GM18505 (cell line): ENCODE results near the gene AKR7A3.
"Not testable (repeated sequence)": the region's sequence is repeated elsewhere in the genome, so short reads cannot be mapped to it uniquely, and the experiment has no call there.

Experiments
- ATAC-seq: cut with Tn5 transposase; IDR thresholded peaks from one replicate; pipeline ENCODE4 v1.9.1; 2021; ENCODE audit not compliant: unreplicated experiment
- POLR2A ChIP-seq: IDR thresholded peaks from 4 replicates; pipeline ENCODE4 v1.6.1; 2011; ENCODE audit warnings: borderline replicate concordance; ENCODE audit not compliant: insufficient read depth, insufficient read length; ENCODE audit errors: extremely low read depth

The AKR7A3 gene

DNA sequence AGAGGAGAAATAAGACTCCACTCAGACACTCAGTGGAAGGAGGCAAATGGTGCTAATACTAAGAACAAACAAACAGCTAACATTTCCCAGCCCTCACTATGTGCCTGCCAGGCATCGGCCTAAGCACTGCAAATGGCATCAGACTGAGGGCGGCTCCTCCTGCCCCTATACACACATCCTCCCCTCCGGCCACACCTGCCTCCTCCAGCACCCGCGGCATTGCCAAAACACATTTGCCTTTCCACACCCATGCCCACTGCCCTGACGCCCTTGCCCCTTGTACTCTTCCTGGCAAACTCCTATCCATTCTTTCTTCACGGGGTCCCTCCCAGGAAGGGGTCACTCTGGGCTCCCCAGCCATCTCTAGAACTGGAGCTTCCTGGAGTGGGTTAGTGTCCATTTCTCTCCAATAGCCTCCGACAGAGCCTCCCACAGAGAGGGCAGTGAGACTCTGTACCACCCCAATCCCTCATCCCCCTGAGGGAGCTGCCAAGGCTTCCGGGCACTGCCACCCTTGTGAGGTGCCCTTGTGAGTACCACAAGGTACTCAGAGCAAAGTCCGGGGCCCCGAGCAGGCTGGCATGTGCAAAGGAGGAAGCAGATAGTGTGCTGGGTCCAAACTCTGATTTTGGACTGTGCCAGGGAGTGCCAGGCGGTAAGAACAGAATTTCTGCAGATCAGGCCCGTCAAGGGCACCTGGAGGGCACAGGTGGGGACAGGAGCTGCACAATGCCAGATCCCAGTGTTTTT, 959 bp downstream of the AKR7A3 start:
- no peak for TF ChIP-seq POLR2A
- no peak for ATAC-seq

DNA sequence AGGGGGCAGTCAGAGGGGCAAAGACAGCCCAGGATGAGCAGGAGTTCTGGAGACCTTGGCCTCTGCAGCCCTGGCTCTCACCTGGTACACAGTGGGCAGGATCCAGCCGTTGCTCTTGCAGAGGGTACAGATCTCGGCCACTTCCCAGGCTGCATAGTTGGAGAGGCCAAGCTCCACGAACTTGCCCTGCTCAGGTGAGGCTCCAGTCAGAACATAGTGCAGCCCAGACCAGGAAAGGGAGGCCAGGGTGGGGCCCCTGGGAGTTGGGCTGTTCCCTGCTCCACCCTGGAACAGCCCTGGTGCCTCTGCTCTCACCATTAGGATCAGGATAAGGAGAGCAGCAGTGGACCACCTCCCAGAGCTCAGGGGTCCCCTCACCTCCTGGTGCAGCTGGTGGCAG, 2.8 kb downstream of the AKR7A3 start:
- not testable (repeated sequence) for ATAC-seq

DNA sequence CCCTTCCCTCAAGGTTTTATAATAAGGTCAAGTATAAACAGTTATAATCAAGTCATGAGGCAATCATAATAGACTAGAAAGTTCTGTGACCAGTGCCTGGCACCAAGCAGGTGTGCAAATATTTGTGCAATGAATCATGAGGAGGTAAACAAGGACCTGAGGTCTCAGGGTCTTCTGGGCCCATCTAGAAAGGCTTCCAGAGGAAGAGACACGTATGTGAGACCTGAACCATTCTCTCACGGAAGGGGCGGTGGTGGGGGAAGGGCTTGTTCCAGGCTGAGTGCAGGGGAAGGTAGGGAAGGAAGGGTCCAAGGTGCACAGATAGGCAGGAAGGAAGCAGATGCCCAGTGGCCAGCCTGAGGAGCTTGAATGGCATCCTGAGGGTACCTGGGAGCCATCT, 3.2 kb downstream of the AKR7A3 start:
- not testable (repeated sequence) for ATAC-seq

DNA sequence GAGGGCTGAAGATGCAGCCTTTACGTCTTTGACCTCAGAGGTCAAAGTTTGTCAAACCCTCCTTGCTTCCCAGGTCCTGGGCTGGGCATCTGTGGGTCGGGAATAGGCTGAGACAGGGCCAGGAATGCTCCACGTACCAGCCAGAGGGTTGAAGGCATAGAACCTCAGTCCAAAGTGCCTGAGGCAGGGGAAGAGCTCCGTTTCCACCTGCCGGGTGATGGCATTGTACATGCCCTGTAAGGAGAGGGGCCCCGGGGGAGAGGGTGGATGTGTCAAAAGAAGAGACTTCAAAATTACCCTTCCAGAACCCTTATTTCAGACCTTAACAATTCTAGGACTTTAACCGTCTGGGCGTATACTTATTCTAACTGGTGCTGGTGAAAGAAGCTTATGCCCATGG, 3.7 kb downstream of the AKR7A3 start:
- no peak for TF ChIP-seq POLR2A
- ATAC-seq = no peak

DNA sequence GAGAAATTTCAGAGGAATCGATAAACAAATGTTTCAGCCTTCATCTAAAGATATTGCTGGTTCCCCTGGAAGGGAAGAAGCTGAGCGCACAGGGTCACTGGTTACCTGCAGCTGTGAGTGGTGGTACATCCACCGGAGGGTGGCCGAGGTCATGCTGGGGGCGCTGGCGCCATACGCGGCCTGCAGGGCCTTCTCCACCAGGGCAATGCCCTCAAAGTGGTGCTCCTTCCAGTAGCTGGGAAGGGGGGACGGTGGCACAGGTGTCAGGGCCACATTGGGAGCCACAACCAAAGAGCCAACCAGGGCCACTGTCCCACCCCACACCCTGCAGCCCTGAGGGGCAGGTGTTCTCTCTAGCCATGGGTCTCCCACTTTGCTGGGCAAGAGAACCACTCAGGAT, 4.7 kb downstream of the AKR7A3 start:
- no peak for TF ChIP-seq POLR2A
- ATAC-seq = no peak

DNA sequence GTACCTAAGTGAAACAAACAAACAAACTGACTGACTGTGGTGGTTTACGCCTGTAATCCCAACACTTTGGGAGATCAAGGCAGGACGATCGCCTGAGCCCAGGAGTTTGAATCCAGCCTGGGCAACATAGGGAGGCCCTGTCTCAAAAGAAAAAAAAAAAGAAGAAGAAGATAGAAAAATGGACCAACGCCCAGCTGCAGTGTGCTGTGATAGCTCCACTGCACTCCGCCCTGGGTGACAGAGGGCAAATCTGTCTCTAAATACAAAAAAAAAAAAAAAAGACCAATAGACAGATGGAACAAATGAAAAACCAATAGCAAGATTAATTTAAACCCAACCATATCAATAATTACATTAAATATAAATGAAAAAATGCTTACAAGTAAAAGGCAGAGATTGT, 13.9 kb downstream of the AKR7A3 start:
- no peak for TF ChIP-seq POLR2A
- no peak for ATAC-seq

DNA sequence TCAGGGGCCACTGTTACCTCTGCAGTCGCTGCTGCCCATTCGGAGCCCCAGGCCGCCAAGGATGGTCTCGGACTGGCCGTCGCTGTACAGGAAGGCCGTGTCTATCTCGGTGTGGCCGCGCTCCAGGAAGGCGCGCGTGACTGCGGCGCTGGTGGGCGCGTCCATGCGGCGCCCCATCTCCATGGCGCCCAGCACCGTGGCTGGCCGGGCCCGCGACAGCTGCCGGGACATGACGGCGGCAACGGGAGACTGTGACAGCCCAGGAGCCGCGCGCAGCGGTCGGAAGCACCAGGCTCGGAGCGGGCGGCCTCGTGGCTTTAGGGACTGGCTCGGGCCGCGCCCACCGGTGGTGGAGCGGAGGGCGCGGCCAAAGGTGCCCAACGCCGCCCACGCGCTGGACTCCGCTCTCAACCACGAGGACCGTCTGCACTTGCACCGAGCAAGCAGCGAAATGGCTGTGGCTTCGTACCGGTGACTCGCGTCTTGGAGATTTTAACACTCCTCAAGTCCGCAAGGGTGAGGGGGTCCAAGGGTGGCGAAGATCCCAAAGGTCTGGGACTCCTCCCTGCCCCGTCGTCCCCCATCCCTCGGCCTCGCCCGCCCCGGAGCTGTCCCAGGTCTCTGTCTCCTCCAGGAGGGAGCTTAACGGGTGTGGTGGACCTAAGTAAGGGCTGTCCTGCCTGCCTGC, 14.6 kb downstream of the AKR7A3 start:
- ATAC-seq = not testable (repeated sequence)

DNA sequence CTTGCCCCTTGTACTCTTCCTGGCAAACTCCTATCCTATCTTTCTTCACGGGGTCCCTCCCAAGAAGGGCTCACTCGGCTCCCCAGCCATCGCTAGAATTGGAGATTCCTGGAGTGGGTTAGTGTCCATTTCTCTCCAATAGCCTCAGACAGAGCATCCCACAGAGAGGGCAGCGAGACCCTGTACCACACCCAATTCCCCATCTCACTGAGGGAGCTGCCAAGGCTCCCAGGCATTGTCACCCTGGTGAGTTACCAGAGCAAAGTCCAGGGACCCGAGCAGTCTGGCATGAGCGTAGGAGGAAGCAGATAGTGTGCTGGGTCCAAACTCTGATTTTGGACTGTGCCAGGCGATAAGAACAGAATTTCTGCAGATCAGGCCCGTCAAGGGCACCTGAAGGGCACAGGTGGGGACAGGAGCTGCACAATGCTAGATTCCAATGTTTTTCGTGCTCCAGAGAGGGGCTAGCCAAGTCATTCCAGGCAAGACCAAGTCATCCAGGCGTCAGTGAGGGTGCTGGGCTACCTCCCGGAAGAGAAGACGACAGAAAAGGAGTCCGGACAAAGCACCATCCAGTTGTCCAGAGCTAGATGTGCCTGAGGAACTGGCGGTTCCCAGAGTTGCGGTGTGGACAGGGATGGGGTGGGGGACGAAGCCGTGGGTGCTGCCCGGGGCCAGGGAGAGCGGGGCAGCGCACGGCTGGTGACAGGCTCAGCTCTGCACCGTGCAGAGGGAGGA, 15.3 kb downstream of the AKR7A3 start:
- no peak for TF ChIP-seq POLR2A
- no peak for ATAC-seq

DNA sequence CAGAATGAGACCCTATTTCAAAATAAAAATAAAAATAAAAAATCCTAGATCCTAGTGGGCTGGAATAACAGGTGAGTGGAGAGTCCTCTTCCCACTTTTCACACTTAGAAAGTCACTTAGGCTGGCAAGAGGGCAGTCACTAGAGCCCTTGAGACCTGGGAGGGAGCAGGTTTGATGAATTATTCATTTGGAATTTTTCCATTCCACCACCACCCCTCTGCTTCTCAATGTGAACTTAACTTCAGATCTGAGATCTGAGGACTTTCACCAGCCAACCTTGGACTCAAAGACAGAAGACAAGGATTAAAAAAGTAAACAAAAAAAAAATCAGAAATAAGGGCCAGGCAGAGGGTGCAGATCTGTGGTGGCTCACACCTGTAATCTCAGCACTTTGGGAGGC, 16.5 kb downstream of the AKR7A3 start:
- no peak for TF ChIP-seq POLR2A
- no peak for ATAC-seq

DNA sequence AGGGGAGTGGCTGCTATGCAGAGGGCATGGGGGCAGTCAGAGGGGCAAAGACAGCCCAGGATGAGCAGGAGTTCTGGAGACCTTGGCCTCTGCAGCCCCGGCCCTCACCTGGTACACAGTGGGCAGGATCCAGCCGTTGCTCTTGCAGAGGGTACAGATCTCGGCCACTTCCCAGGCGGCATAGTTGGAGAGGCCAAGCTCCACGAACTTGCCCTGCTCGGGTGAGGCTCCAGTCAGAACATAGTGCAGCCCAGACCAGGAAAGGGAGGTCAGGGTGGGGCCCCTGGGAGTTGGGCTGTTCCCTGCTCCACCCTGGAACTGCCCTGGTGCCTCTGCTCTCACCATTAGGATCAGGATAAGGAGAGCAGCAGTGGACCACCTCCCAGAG, 18.2 kb downstream of the AKR7A3 start:
- ATAC-seq = not testable (repeated sequence)

DNA sequence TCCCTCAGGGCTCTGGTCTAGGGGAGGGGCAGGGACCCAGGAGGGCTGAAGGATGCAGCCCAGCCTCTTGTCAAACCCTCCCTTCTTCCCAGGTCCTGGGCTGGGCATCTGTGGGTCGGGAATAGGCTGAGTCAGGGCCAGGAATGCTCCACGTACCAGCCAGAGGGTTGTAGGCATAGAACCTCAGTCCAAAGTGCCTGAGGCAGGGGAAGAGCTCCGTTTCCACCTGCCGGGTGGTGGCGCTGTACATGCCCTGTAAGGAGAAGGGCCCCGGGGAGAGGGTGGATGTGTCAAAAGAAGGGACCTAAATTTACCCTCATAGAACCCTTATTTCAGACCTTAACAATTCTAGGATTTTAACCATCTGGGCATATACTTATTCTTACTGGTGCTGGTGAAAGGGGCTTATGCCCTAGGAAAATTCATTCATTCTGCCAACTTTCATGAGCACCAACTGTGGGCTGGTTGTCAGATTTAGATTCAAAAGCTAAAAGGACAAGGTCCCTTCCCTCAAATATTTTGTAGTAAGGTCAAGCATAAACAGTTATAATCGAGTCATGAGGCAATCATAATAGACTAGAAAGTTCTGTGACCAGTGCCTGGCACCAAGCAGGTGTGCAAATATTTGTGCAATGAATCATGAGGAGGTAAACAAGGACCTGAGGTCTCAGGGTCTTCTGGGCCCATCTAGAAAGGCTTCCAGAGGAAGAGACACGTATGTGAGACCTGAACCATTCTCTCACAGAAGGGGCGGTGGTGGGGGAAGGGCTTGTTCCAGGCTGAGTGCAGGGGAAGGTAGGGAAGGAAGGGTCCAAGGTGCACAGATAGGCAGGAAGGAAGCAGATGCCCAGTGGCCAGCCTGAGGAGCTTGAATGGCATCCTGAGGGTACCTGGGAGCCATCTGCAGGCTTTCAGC, 18.9 kb downstream of the AKR7A3 start:
- not testable (repeated sequence) for ATAC-seq

DNA sequence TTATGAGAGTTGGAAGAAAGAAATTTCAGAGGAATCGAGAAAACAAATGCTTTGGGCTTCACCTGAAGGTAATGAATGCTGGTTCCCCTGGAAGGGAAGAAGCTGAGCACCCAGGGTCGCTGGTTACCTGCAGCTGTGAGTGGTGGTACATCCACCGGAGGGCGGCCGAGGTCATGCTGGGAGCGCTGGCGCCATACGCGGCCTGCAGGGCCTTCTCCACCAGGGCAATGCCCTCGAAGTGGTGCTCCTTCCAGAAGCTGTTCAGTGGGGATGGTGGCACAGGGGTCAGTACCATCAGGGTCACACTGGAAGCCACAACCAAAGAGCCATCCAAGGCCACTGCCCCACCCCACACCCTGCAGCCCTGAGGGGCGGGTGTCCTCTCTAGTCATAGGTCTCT, 20.1 kb downstream of the AKR7A3 start:
- TF ChIP-seq POLR2A = no peak
- no peak for ATAC-seq

DNA sequence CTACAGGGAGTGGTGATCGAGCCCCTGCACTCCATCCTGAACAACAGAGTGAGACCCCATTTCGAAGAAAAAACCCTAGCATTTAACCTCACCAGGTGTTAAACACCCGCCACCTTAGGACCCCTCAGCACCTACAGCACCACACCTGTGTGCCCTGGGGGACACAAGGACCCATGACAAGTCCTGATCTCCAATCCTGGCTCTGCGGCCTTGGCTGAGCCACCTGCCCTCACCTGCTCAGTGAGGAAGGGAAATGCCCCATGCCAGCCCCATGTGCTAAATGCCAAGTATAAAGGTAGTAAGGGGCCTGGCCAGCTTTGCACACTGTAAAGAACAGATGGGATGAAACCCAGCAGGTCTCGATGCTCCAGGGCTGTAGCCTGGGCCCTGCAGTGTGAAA, 25.8 kb downstream of the AKR7A3 start:
- TF ChIP-seq POLR2A = no peak

DNA sequence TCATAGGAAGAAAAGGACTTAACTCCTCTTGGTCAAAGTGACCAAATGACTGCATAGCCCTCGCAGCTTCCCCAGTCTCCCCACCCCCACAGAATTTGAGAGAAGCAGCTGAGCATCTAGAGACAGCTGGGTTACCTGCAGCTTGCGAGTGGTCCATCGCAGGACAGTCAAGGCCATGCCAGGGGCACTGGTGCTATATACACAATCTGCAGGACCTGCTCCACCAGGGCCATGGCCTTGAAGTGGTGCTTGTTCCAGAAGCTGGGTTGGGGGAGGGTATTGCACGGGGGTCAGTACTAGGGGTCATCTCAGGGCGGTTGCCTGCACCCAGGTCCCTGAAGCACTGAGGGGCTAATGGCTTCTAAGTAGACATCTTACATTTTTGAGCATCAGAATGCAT, 26.5 kb downstream of the AKR7A3 start:
- TF ChIP-seq POLR2A = no peak
- ATAC-seq = no peak

More for the DNA sequence above, 25.8 kb downstream of the AKR7A3 start:
- no peak for ATAC-seq
